ENCODE measurements around the gene HSPA4.
"Not testable (repeated sequence)": the region's sequence is repeated elsewhere in the genome, so short reads cannot be mapped to it uniquely, and the experiment has no call there.

The HSPA4 gene

DNA sequence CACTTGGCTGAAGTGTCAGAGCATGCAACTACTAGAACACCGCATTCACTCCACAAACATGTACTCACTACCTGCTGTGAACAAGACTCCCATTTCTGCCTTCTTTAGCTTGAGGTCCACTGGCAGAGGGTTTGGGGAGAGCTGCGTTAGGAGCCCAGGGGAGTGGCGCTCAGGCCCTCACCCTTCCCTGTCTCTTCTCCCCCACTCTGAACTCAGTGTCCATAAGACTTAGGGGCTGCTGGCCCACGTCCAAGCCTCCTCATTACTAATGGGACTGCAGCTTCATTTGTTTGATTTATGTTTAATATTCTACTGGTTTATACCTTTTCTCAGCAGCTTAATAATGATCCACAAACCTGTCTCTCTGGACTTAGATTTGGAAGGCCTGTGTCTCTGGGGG, 70.9 kb downstream of the HSPA4 start:
- no peak for DNase-seq

DNA sequence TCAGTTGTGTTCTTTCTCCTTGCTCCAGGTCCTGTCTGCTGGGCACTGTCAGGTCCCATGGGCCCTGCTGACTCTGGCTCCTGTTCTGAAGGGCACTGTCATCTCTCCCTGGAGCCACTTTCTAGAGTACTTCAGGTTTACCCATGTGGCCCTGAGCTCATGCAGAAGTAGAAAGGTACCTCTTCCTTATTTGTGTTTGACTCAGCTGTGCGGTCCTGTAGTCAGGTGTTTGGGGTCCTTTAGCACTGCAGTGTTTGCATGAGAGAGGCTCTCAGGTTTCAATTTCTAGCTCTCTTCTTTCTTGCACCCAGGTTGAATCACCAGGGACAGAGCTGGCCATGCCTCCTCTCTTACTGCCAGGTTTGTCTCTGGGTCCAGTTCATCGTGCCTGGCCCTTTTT, 71.5 kb downstream of the HSPA4 start:
- no peak for DNase-seq

DNA sequence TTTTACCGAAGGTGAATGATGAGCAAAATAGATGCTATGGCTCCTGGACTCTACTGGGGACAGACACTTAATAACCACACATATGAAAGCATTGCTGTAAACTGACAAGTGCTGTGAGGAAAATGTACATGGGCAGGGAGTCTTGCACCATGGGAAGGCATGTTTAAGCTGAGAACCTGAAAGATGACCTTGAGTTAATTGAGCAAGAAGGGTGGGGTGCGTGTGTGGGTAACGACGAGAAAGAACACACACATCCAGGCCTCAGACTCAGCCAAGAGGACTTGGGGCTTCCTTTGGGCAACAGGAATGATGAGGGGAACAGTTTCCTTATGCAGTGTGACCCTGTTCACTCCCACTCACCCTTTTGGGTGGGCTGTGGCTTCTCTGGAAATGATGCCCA, 73.1 kb downstream of the HSPA4 start:
- DNase-seq: no peak

DNA sequence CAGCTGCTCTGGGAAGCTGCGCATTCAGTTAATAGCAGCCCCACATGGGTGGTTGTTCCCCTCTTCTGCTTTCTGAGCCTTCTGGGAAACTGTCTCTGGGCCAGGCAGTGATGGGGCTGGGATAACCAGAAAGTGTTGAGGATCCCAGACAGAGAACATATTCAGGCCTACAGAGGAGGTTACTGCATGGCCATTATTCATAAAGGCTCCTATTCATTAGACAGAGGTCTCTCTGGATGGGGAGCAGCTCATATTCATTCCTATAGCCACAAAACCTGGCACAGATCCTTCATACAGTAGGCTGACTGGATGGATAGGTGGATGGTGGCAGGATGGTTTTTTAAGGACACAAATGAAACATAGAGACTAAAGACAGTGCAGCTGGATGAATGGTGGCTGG, 76.3 kb downstream of the HSPA4 start:
- DNase-seq: no peak

DNA sequence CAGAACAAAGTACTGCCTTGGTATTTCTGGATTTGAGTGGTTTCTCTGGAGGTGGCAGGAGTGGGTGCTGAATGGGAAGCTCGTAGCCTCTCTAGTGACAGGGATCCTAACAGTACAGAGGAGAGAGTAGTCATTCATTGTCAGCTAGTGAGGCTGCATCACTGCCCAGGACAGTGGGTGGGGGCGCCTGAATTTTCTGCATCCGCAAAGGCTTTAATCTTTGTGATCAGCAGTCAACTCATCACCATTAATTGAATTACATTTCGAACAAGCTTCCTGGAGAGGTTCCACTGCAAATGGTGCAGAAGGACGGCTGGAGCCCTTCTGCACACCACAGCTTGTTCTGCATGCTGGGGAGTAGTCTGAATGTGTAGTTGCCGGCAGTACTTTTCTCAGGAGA, 77.5 kb downstream of the HSPA4 start:
- no peak for DNase-seq

DNA sequence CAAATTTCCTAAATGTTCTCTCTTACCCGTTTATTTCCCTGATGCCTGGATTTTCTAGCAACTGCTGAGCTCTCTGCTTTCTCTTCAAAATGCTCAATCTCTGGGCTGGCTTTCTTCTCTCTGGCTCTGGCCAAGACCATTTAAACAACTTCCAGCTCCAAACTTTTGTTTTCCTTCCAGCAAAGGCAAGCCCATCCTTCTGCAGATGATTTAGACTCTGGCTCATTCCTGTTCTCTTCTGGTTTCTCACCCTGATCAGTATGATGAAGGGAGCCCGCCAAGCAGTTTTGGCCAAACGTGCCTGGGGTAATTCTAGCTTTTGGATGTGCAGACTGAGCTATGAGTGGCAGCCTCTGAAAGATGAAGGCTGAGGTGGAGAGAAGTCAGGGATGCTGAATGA, 78.1 kb downstream of the HSPA4 start:
- DNase-seq: no peak

DNA sequence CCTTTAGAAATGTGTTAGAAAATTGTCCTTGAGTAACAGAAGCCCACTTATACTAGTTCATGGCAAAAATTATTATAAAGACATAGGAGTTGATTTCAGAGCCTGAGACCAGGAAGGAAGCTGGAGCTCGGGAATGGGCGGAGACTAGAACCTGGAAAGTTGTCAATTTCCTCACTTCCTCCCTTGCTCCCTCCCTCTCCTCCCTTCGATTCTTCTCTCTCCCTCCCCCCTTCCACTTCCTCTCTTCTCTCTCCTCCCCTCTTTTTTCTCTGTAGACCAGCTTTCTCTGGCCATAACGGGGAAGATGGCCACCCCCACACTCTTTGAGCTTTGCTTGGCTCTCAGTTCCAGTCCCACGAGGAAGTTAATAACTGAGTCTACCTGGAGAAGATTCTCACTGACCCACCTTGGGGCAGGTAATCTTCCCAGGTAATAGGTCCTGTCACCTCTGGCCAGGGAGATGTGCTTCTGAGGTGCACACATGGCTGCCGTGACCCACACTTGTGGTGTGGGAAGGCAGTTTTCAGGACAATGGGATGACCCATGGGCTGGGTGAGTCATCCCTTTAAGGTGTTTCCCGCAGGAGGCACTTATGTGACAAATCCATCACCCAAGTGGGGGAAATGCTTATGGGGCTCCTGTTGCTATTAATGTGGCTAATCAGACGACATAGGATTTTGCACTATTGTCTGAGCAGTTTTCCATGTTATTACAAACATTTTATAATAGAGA, 78.7 kb downstream of the HSPA4 start:
- no peak for DNase-seq

DNA sequence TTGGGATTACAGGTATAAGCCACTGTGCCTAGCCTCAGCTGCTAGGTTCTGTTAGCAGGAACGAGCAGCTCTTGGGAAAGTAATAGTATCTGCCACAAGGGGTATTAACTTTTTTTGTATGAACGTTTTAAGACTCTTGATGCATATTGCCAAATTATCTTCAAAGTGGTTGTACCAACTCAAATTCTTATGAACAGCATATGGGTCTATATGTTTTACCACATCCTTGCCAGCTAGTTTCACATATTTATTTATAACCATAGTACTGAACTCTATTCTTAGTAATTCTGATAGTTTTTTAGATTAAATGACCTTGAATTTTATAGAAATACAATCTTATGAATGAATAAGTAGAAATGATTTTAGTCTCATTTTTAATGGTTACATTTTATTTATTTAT, 80.9 kb downstream of the HSPA4 start:
- DNase-seq: no peak

DNA sequence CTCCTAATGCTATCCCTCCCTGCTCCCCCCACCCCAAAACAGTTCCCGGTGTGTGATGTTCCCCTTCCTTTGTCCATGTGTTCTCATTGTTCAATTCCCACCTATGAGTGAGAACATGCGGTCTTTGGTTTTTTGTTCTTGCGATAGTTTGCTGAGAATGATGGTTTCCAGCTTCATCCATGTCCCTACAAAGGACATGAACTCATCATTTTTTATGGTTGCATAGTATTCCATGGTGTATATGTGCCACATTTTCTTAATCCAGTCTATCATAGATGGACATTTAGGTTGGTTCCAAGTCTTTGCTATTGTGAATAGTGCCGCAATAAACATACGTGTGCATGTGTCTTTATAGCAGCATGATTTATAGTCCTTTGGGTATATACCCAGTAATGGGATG, 81.4 kb downstream of the HSPA4 start:
- not testable (repeated sequence) for DNase-seq

DNA sequence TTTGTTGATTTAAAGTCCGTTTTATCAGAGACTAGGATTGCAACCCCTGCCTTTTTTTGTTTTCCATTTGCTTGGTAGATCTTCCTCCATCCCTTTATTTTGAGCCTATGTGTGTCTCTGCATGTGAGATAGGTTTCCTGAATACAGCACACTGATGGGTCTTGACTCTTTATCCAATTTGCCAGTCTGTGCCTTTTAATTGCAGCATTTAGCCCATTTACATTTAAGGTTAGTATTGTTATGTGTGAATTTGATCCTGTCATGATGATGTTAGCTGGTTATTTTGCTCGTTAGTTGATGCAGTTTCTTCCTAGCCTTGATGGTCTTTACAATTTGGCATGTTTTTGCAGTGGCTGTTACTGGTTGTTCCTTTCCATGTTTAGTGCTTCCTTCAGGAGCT, 85.1 kb downstream of the HSPA4 start:
- not testable (repeated sequence) for DNase-seq

DNA sequence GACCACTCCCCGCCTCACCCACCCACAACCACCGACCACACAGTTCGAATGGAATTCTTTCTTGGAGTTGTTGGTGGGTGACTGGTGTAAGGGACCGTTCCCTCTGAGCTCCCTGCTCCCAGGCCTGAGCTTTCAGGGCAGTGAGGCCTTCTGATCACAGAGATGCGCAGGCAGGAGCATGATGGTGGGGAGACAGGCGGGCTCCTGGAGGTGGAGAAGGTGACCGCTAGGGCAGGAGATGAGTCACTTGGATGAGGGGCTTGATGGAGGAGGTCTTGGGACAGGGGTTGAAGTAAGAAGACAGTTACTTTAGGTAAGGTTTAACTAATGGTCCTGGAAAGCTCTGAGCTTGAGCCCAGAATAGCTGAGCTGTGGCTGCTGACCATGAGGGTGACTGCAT, 88.5 kb downstream of the HSPA4 start:
- DNase-seq: no peak

DNA sequence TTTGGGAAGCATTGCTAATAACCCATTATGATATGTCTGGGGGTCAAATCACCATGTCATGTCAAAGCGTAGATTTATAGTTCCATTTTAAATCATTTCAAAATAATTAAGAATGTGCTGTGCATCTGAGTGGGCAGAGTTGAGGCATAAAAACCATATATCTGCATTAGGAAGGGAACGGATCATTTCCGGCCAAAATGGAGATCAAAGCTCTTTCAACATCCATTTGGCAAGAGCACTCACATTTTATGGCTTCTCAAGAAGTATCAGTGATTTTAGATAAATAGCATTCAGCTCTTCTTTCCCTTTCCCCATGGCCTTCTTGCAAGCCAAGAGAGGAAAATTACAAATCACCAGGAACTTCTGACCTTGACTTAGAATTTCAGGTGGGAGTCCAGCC, 89.9 kb downstream of the HSPA4 start:
- no peak for DNase-seq

DNA sequence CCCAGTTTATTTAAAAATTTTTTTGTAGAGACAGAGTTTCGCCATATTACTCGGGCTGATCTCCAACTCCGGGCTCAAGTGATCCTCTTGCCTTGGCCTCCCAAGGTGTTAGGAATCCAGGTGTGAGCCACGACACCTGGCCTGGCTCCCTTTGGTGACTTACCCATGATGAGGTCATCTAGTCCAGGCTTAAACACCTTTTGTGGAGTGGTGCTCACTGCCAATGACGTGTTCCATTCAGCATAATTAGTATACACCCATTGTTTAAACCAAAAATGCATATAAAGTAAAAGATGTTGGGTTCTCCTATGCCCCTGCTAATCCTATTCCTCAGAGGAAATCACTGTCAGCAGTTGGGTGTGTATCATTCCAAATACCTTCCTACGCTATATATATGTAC, 91.0 kb downstream of the HSPA4 start:
- no peak for DNase-seq

DNA sequence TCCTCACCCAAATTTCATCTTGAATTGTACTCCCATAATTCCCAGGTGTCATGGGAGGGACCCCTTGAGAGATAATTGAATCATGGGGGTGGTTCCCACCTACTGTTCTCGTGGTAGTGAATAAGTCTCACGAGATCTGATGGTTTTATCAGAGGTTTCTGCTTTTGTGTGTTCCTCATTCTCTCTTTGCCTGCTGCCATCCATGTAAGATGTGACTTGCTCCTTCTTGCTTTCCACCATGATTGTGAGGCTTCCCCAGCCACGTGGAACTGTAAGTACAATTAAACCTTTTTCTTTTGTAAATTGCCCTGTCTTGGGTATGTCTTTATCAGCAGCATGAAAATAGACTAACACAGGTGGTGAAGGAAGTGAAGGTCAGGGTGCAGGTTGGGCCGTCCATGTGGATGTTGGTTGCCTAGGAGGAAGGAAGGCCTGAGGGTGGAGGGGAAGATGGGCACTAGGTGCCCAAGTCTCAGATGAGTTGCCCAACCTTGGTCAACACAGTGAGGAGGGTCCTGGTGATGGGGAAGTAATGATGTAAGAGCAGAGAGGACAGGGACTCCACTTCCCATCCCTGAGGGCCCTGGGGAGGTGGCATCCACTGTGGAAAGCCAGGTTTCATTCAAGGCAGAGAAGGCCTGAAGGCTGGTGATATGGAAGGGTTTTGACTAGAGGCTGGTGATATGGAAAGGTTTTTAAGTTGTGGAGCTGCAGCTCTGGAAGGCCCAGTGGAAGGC, 92.6 kb downstream of the HSPA4 start:
- no peak for DNase-seq

DNA sequence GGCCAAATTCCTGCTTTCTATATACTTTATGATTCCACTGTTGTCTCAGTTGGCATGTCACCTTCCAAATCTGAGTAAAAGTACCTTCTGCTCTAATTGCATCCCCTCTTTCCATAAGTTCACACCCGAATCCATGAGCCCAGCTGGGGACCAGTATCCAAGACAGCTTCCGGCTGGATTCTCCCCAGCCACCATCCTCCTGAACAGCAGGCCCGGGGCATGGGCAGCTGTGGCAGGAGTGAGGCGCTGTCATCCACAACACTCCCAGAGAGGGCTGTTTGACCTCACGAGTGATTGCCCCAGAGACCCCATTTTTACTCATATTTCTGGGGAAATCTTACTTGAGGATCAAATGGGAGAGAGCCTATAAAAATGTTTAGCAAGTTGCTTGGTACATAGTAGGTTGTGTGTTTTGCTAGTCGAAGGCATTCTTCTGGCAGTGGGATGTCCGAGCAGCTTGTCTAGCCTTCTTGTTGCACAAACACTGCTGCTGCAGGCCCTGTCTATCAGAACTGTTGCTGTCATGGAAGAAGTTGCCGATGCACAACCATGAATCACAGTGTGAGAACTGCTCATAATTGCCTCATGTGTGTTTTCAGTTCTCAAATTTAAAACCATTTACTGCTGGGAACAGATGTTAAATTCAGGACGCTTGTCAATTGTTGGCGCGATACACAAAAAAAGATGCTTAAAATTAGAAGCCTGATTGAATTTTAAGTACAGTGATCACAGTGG, 93.8 kb downstream of the HSPA4 start:
- DNase-seq: no peak

DNA sequence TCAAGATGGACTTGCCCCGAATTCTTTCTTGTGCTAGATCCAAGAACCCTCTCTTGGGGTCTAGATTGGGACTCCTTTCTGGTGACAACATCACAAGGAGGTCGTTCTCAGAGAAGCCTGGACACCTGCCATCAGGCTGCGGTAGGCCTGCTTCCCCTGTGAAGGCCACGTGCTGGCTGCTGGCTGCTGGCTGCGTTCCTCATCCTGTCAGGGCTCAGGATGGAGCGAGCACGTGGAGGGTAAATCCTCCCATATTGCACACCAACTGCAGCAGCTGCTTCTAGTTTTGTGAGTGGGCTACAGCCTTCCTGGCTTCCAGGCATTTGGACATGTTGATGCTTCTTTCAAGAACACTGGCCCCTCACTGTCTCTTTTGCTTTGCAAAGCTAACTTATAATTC, 95.6 kb downstream of the HSPA4 start:
- no peak for DNase-seq

DNA sequence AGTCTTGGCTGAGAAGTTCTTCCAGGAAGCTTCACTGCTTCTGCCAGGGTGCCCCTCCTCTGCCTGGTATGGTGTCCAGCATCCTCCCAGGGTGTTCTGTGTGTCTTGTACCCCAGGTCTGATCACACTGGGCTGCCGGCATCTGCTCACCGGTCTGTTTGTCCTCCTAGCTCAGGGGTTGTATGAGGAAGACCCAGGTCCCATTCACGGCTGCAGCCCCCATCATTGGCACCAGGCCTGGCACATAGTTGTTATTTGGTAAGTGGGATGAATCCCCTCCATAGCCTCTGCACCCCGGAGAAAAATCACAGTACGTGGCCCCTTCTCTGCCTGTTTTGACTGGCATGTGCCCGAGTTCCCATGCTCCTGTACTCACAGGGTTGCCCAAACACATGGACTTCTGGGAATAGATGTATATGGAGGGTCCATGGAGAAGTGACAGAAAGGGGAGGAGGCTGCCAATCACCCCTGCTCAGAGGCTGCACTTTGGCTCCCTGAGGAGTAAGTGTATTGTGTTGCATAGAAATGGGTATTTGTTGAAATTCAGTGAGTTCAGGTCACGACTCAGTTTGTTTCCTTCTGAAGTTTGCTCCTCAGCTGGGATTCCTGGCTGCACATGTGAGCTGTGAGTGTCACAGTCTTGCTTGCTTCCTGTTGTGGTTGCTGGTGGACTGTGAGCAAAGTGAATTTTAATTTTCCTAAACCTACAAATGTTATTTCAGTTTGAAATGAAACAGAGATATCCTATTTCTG, 96.2 kb downstream of the HSPA4 start:
- no peak for DNase-seq

DNA sequence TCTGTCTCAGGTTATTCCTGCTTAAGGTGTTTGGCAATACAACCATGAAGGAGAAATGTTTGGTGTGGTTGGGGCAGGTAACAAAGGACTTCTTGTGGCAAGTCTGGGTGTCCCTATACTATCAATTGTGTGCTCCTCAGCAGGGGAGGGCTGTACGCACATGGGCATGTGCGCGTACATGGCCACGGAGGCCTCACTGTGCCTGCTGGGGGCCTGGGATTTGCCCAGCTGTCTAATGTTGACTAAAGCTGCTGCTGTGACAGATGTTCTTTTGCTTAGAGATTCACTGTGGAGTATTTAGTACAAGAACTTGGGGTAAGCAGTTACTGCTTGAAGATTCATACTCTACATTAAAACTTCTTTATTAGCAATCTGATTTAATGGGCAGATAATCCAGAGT, 97.5 kb downstream of the HSPA4 start:
- DNase-seq: no peak

DNA sequence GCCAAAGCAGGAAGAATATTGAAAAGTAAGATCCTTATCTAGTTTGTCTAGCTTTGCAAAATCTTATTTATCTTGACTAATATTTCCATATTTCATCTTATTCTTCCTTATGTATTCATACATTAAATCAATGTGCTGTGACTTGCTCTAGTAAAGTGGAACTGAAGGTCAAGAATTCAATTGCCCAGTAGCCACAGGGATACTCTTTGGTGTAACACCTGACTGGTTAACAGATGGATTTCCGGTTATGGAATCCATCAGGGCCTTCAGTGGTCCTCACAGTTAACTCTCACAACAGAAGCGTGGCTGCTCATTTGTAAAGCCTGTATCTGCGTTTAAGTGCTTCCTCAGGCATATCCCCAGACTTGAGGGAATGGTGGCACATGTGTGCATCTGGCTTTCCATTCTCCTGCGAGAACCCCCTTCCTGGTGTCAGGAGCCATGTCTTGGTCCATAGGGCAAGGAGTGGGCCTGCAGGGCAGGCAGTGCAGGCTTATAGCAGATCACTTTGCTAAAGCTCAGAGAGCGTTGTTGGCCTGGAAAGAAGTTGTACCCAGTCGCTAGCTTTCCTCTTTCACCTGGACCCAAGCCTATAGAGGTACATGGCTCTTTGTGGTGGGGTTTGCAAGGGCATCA, 99.2 kb downstream of the HSPA4 start:
- no peak for DNase-seq

DNA sequence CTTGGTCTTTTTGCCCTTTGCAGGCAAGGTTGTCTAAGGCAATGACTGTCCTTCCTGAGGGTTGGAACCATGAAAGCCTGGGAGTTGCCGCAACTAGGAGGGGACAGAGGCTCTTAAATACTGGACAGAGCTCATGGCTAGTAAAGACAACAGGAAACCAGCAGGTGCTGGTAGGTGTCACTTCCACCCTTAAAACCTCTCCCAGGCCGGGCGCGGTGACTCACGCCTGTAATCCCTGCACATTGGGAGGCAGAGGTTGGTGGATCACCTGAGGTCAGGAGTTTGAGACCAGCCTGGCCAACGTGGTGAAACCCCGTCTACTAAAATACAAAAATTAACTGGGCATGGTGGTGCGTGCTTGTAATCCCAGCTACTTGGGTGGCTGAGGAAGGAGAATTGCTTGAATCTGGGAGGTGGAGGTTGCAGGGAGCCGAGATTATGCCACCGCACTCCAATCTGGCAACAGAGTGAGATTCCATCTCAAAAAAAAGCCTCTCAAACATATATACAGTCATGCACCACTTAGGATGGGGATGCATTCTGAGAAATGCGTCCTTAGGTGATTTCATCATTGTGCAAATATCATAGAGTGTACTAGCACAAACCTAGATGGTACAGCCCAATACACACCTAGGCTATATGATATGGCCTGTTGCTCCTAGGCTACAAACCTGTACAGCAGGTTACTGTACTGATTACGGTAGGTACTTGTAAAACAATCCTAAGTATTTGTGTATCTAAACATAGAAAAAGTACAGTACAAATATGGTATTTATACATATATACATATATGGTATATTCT, 102.7 kb downstream of the HSPA4 start:
- DNase-seq: no peak

DNA sequence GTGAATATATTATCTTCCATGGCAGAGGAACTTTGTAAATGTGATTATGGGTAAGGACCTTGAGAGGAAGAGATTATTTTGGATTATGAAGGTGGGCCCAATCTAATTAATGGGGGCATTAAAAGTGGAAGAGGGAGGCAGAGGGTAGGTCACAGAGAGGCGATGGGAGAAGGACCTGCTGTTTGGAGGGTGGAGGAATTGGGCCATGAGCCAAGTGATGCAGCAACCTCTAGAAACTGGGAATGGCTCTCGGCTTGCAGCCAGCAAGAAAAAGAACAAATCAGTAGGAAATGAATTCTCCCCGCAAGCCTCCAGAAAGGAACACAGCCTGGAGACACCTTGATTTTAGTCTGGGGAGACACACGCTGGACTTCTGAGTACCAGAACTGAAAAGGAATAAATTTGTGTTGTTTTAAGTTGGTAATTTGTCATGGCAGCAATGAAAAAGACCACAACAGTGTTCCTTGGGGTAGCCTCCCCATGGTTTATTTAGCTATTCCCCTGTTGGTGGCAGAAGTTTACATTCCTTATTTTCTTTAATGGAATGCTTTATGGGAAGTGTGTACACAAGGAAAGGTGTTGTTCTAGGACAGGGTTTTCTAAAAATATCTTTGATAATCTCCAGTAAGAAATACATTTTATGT, 103.6 kb downstream of the HSPA4 start:
- DNase-seq: no peak

Data from right kidney (tissue), 1 donor.